GM12875 (cell line): ENCODE measurements around the gene SLC39A11.

Experiments
- H3K4me3 ChIP-seq: one replicate; pipeline ENCODE4 v1.5.1; 2011; ENCODE audit warnings: low read depth, low read length, control low read depth
- TF ChIP-seq, protein P1 (sequence below): IDR thresholded peaks from 2 replicates; pipeline ENCODE4 v1.5.1; 2011; ENCODE audit warnings: low read depth, mild to moderate bottlenecking, control low read depth, inconsistent platforms, low read length, moderate library complexity, borderline replicate concordance; ENCODE audit not compliant: insufficient read depth

Gene SLC39A11

DNA sequence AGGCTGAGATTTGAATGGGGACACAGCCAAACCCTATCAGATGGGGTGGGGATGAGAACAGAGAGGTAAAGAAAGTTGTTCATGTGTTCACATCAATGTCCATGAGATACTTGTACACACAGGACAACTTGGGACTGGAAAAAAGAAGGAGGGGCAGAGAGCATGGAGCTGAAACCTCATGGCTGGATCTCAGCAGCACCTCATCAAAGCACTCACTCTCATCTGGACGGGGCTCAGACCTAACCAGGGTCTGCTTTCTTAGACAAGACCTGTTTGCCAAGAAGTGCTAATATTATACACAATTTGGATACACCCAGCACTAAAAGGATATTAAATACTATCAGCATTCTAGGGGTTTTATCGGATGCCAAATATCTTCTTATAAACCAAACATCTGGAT, 399.8 kb downstream of the SLC39A11 start:
- TF ChIP-seq, protein P1, sequence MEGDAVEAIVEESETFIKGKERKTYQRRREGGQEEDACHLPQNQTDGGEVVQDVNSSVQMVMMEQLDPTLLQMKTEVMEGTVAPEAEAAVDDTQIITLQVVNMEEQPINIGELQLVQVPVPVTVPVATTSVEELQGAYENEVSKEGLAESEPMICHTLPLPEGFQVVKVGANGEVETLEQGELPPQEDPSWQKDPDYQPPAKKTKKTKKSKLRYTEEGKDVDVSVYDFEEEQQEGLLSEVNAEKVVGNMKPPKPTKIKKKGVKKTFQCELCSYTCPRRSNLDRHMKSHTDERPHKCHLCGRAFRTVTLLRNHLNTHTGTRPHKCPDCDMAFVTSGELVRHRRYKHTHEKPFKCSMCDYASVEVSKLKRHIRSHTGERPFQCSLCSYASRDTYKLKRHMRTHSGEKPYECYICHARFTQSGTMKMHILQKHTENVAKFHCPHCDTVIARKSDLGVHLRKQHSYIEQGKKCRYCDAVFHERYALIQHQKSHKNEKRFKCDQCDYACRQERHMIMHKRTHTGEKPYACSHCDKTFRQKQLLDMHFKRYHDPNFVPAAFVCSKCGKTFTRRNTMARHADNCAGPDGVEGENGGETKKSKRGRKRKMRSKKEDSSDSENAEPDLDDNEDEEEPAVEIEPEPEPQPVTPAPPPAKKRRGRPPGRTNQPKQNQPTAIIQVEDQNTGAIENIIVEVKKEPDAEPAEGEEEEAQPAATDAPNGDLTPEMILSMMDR, result no peak
- no peak overlapping the region for H3K4me3 ChIP-seq

DNA sequence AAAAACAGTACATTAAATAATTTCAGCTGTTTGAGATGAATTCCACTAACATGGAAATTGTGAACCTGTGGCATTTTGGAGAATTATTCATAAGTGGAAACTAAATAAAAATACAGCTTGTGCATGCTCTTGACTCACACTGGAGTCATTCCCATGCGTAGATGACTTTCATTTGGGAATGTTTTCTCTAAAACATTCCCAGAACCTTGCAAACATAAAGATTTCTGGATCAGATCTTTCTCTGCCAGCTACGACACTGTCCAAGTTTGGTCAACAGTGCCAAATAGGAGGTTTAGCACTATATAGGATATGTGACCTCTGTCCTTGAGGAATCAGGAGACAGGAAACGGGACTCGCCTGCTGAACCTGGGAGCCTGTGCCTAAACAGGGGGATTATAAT, 400.9 kb downstream of the SLC39A11 start:
- no peak overlapping the region for H3K4me3 ChIP-seq
- TF ChIP-seq, protein P1, result no peak

DNA sequence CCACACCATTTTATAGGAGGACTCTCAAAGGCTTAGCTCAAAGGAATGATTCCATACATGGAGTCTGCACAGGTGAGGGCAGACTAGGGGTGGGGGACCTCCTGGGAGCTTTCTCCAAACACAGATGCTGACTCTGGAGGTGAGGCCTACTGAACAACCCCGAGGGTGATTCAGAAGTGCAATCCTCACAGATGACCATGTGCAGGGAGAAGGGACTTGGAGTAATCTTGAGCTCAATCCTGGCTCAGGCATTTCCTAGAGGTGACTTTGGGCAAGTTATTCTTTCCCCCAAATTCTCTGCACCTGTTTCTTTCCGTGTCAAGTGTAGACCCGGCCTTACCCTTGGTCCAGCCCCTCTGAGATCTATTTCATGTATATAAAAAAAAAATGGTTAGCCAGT, 401.5 kb downstream of the SLC39A11 start:
- H3K4me3 ChIP-seq, result no peak overlapping the region
- TF ChIP-seq, protein P1, result no peak

GRCh38 chr17:72687886-72688285, 404.6 kb downstream of the SLC39A11 start:
- TF ChIP-seq, protein P1, result no peak
- H3K4me3 ChIP-seq, result no peak overlapping the region

DNA sequence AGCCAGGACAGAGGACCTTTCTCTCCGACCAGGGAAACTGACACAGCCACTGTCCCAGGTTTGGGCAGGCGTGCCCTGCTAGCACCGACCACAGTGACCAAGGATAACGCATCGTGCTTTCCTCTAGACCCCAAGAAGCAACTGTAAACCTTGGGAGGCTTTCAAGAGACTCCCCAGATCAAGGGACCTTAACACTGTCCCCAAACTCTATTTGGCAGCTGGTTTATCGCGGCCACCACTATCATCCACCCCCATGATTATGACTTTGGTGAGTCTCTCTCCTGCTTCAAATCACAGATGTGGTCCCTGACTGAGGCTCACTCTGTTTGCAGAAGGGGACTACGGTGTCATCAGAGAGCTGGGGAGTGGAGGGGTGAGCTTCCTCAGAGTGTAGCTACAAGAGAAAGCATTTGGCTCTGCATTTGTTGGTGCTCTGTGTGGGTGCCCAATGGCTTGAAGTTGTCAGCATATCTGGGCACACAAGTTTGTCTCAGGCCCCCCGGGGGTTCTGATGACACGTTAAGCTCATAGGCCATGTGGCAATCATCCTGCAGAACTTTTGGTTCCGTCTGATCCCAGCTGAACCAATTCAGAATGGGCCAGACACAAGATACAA, 408.0 kb downstream of the SLC39A11 start:
- H3K4me3 ChIP-seq, result no peak overlapping the region
- TF ChIP-seq, protein P1, result no peak

DNA sequence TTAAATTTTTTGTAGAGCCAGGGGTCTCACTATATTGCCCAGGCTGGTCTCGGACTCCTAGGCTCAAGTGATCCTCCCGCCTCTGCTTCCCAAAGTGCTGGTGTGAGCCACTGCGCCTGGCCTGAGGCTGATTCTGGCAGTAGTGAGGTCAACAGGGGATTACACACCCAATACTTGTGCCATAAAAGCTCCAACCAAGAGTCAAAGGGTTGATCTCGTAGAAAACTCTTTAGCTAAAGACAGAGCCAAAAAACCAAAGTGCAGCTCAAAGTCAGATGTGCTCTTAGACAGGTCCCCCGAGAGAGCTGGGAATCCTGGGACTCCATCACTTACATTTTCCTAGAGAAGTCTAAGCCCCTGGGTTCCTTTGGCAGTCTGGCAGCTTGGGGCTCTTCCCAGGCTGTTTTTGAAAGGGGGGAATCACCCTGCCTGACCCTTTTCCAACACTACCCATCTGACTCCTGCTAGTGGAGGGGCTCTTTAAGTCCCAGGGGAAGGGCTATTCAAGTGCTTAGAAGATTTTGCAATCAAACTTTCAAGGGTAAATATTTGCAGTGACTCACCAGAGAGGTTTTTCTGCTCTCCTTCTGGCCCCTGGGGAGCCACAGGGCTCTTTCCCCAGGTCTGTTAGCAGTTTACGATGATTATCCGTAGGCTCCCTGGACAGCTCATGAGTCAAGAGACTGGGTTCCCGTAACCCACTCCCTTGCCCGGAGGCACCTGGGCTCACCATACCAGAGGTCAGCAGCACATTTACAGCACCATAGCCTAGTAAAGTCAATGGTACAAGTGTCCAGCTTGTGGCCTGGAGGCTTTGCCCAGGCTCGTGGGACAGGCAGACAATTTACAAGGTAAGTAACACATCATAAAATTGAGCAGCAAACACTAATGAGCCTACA, 408.7 kb downstream of the SLC39A11 start:
- TF ChIP-seq, protein P1, result no peak
- H3K4me3 ChIP-seq, result no peak overlapping the region

DNA sequence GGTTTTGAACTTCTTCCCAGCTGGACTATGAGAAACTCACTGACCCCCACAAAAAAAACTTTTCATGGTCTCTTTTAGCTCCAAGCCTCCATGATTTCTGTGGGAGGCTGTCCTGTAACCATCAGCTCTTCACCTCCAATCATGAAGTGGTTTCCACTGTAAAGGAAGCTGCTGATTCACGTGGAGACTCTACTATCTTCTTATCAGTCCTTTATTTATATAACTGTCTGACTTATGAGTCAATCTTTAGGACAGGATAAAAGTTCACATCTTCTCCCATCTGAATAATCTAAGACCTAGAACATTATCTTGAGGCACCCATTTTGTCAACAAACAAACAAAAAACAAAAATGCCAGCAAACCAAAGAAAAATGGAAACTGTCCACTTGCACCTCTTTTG, 409.9 kb downstream of the SLC39A11 start:
- TF ChIP-seq, protein P1, result no peak
- H3K4me3 ChIP-seq, result no peak overlapping the region
